ENCODE data around the gene PWP2.
"Not testable (repeated sequence)": the region's sequence is repeated elsewhere in the genome, so short reads cannot be mapped to it uniquely, and the experiment has no call there.

The PWP2 gene

DNA sequence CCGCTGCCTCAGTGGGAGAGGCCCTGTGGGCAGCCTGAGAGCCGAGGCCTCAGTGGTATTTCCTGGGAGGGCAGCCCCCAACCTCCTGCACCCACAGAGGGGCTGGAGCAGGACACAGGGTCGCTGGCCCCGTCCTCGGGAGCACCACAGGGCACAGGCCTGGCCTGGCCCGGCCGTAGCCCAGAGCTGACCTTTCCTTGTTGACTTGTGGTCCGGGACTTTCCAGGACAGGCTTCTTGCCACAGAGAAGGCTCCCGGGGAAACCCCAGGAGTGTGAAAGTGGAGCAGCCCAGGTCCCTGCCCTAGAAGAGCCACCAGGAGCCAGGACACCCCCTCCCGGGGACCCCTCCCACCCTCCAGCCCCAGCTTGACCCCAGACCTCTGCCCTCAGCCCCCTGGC lies 63.7 kb downstream of the PWP2 start:
- DNase-seq = not testable (repeated sequence)

DNA sequence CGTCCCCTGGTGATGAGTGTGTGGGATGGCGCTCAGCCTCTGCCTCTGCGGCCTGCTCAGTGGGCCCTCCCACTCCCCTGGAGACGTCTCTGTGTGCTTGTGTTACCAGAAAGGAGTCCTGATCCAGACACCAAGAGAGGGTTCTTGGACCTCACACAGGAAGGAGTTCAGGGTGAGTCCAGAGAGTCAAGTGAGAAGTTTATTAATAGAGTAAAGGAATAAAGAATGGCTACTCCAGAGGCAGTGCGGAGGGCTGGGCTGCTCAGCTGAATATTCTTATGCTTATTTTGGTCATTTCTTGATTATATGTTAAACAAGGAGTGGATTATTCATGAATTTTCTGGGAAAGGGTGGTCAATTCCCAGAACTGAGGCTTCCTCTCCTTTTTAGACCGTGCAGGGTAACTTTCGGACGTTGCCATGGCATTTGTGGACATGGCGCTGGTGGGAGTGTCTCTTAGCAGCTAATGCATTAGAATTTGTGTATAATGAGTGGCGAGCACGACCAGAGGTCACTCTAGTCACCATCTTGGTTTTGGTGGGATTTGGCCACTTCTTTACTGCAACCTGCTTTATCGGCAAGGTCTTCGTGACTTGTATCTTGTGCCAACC lies 64.9 kb downstream of the PWP2 start:
- not testable (repeated sequence) for DNase-seq

DNA sequence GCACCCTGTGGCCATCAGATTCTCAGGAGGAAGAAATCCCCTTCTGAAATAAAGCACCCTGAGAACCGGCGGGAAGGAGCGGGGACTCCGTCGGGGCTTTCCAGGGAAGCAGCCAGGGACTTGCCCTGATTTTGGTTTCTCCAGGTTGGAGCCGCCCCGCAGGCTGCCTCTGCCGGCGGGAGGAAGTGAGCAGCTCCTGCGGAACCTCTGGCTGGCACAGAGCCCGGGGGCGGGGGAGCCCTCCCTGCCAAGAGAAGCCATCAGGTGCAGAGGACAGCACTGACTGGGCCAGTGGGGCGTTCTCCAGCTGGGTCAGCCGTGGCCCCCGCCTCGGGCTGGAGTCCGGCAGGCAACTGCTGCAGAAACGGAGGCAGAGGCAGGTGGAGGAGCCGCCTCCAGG lies 65.5 kb downstream of the PWP2 start:
- DNase-seq = not testable (repeated sequence)

- not testable (repeated sequence) for DNase-seq
Measured at GRCh38 chr21:44175189-44175588, 68.0 kb downstream of the PWP2 start.

- DNase-seq = not testable (repeated sequence)
Measured at GRCh38 chr21:44176127-44176526, 68.9 kb downstream of the PWP2 start.
